Measurements from ENCODE around the gene SCFD2. TPM values are rescaled to one million over a fixed set of nuclear protein-coding genes. Genes with fewer than 3 reads are reported as not detected.
A peak's percentile ranks its signal among the peaks of the same experiment; 100 is the strongest.

Gene SCFD2
- total and polyA plus RNA-seq, 12 donors: 2.9 to 15.0 (median 9.7) TPM

- intact Hi-C loops (cut with DNase I): no loop called here
- WGBS, 2 donors: 63 to 64% methylated on average over 1 of the region's 1 CpG
- no peaks in the 10 kb centered on the region for H3K36me3 ChIP-seq
- H3K27ac ChIP-seq: peak overlapping the region in 1 of 10 donors; percentile 14
- H3K4me1 ChIP-seq: peaks cover 0 to 38% (median 7%) of the 10 kb centered on the region in 9 donors
- H3K27me3 ChIP-seq: no peaks in the 10 kb centered on the region
- DNase-seq: no peak
- no peak for TF ChIP-seq CTCF (IDR thresholded peaks at IDR 0.05)
- ATAC-seq: peak in 2 of 8 donors; percentile 47 to 65
- no peaks in the 10 kb centered on the region for H3K9me3 ChIP-seq
- H3K4me3 ChIP-seq: no peak overlapping the region
Measured at GRCh38 chr4:52939325-52939724, 426.5 kb downstream of the SCFD2 start.

GRCh38 chr4:52937829-52938228 lies 428.0 kb downstream of the SCFD2 start:
- no peak for ATAC-seq
- Histone ChIP-seq H3K27me3 (no peaks in the 10 kb centered on the region), H3K4me3 (no peak overlapping the region), H3K27ac (no peak overlapping the region), H3K4me1 (peaks cover 0 to 32% (median 7%) of the 10 kb centered on the region in 9 donors), H3K9me3 (no peaks in the 10 kb centered on the region), H3K36me3 (no peaks in the 10 kb centered on the region)
- intact Hi-C loops (cut with DNase I): no loop called here
- TF ChIP-seq CTCF (IDR thresholded peaks at IDR 0.05): no peak
- DNase-seq: no peak
- 96 to 100% methylated on average over 1 of the region's 1 CpG for WGBS, 2 donors

GRCh38 chr4:52936729-52937128 lies 429.1 kb downstream of the SCFD2 start:
- no peak overlapping the region for H3K4me3 ChIP-seq
- ATAC-seq (no peak), DNase-seq (no peak)
- TF ChIP-seq CTCF (IDR thresholded peaks at IDR 0.05): no peak
- H3K36me3 ChIP-seq: no peaks in the 10 kb centered on the region
- 96 to 99% methylated on average over 2 of the region's 2 CpGs for WGBS, 2 donors
- no peaks in the 10 kb centered on the region for H3K27me3 ChIP-seq
- intact Hi-C loops (cut with DNase I): no loop called here
- H3K9me3 ChIP-seq: no peaks in the 10 kb centered on the region
- peaks cover 0 to 21% (median 7%) of the 10 kb centered on the region in 9 donors for H3K4me1 ChIP-seq
- no peak overlapping the region for H3K27ac ChIP-seq

GRCh38 chr4:52935317-52935716 lies 430.5 kb downstream of the SCFD2 start:
- no peak for TF ChIP-seq CTCF (IDR thresholded peaks at IDR 0.05)
- no peak overlapping the region for H3K27ac ChIP-seq
- no peaks in the 10 kb centered on the region for H3K27me3 ChIP-seq
- ATAC-seq (no peak), DNase-seq (no peak)
- no peaks in the 10 kb centered on the region for H3K36me3 ChIP-seq
- 98% methylated on average over 4 of the region's 4 CpGs for WGBS, 2 donors
- H3K4me3 ChIP-seq: no peak overlapping the region
- peaks cover 0 to 2% (median 0%) of the 10 kb centered on the region in 11 donors for H3K9me3 ChIP-seq
- H3K4me1 ChIP-seq: peaks cover 0 to 10% (median 6%) of the 10 kb centered on the region in 9 donors
- intact Hi-C loops (cut with DNase I): no loop called here

Measured in heart right ventricle (tissue), 16 donors.